Naive thymus-derived CD8-positive, alpha-beta T cell (primary cell): ENCODE measurements around the gene ZIC3. TPM values are rescaled to one million over a fixed set of nuclear protein-coding genes. Genes with fewer than 3 reads are reported as not detected.

ENCODE experiments used
- ATAC-seq, 2 donors: fragments of 150-1000 bp; cut with Tn5 transposase in 1 of 2; sonication (Bioruptor Pico), chemical (Tn5 transposase) in 1 of 2; 1 replicate in 1 of 2; 2 replicates in 1 of 2; pipeline ENCODE4 v1.10.0; 2021; ENCODE audit warnings: mild to moderate bottlenecking in 2 of 2, moderate library complexity in 2 of 2
- POLR2A ChIA-PET: fragments of 350-600 bp; sonication (Branson Sonifier 250); formaldehyde crosslinking; loops from one replicate; lab custom pipeline; 2021; ENCODE audit warnings: antibody characterized with exemption; lab: Charles Lee
- DNase-seq, 10 donors: peaks; one replicate each; pipeline versions ENCODE4 v3.0.0 to v3.0.0-alpha.2; 2020 to 2022
- H3K27ac Mint-ChIP-seq, 10 donors: one replicate each; pipeline ENCODE4 v1.8.0; 2020 to 2022; ENCODE audit warnings: mild to moderate bottlenecking in 10 of 10, mixed read lengths in 10 of 10, moderate library complexity in 4 of 10, inconsistent platforms in 1 of 10
- H3K27me3 Mint-ChIP-seq, 5 donors: one replicate each; pipeline ENCODE4 v1.8.0; 2021 to 2022; ENCODE audit warnings: mixed read lengths in 5 of 5
- H3K36me3 Mint-ChIP-seq, 3 donors: one replicate each; pipeline ENCODE4 v1.8.0; 2020 to 2022; ENCODE audit warnings: mixed read lengths in 3 of 3, mild to moderate bottlenecking in 2 of 3, inconsistent platforms in 1 of 3
- H3K4me1 Mint-ChIP-seq, 4 donors: one replicate each; pipeline ENCODE4 v1.8.0; 2021 to 2022; ENCODE audit warnings: mixed read lengths in 4 of 4
- H3K4me3 Mint-ChIP-seq, 10 donors: one replicate each; pipeline ENCODE4 v1.8.0; 2020 to 2022; ENCODE audit warnings: mild to moderate bottlenecking in 10 of 10, mixed read lengths in 10 of 10, moderate library complexity in 6 of 10, inconsistent platforms in 1 of 10
- H3K9me3 Mint-ChIP-seq, 9 donors: one replicate each; pipeline ENCODE4 v1.8.0; 2020 to 2022; ENCODE audit warnings: mixed read lengths in 9 of 9, mild to moderate bottlenecking in 3 of 9, inconsistent platforms in 1 of 9, moderate library complexity in 1 of 9
- polyA plus RNA-seq, 3 donors: library from polyadenylated mRNA; unstranded; fragments of 300-500 nt; fragmentation: Illumina TruSeq; gene quantifications; one replicate each; pipeline ENCODE4 v1.2.3, GENCODE V29; 2021
- total RNA-seq, 8 experiments: library from RNA in 2 of 8; stranded (reverse) in 2 of 8; gene quantifications; one replicate each; pipeline ENCODE4 v1.2.3 and lab custom pipeline; 2021 to 2026

Gene ZIC3
- total and polyA plus RNA-seq, 5 experiments from 2014 or later, result not detected

- Mint-ChIP-seq H3K4me3 (peak overlapping the region in 3 of 10 donors; percentile 31 to 43 (median 41)), H3K36me3 (no peaks in the 10 kb centered on the region), H3K27me3 (peaks cover 25 to 64% (median 37%) of the 10 kb centered on the region in 5 donors), H3K4me1 (peaks cover 12 to 29% (median 22%) of the 10 kb centered on the region in 4 donors), H3K9me3 (peaks cover 0 to 10% (median 0%) of the 10 kb centered on the region in 9 donors), H3K27ac (no peak overlapping the region)
- DNase-seq, result no peak
- POLR2A ChIA-PET, result no interaction called here
- peak in 1 of 2 donors; percentile 42 for ATAC-seq
Measured at GRCh38 chrX:137563681-137564651, 2.0 kb upstream of the ZIC3 start.

- H3K36me3 Mint-ChIP-seq, result peaks cover 0 to 3% (median 0%) of the 10 kb centered on the region in 3 donors
- ATAC-seq (no peak), DNase-seq (no peak)
- peaks cover 12 to 29% (median 22%) of the 10 kb centered on the region in 4 donors for H3K4me1 Mint-ChIP-seq
- POLR2A ChIA-PET, result no interaction called here
- H3K9me3 Mint-ChIP-seq, result peaks cover 0 to 10% (median 0%) of the 10 kb centered on the region in 9 donors
- H3K4me3 Mint-ChIP-seq, result peak overlapping the region in 9 of 10 donors; percentile 15 to 80 (median 66)
- H3K27me3 Mint-ChIP-seq, result peaks cover 29 to 71% (median 47%) of the 10 kb centered on the region in 5 donors
- H3K27ac Mint-ChIP-seq, result peak overlapping the region in 1 of 10 donors; percentile 25
Measured at GRCh38 chrX:137565318-137565904, 516 bp upstream of the ZIC3 start.

- peaks cover 27 to 69% (median 46%) of the 10 kb centered on the region in 5 donors for H3K27me3 Mint-ChIP-seq
- no peak for ATAC-seq
- H3K4me3 Mint-ChIP-seq, result peak overlapping the region; percentile 59 to 86 (median 80)
- peaks cover 0 to 4% (median 0%) of the 10 kb centered on the region in 3 donors for H3K36me3 Mint-ChIP-seq
- peaks cover 0 to 10% (median 0%) of the 10 kb centered on the region in 9 donors for H3K9me3 Mint-ChIP-seq
- H3K4me1 Mint-ChIP-seq, result peaks cover 12 to 29% (median 22%) of the 10 kb centered on the region in 4 donors
- POLR2A ChIA-PET, result no interaction called here
- H3K27ac Mint-ChIP-seq, result no peak overlapping the region
- peak in 1 of 10 donors; percentile 5 for DNase-seq
Measured at GRCh38 chrX:137566746-137567679, 1.1 kb downstream of the ZIC3 start.

GRCh38 chrX:137567682-137568232 is 1.8 kb downstream of the ZIC3 start:
- POLR2A ChIA-PET, result no interaction called here
- Mint-ChIP-seq H3K27ac (no peak overlapping the region), H3K4me1 (peaks cover 12 to 29% (median 22%) of the 10 kb centered on the region in 4 donors), H3K27me3 (peaks cover 29 to 74% (median 46%) of the 10 kb centered on the region in 5 donors), H3K4me3 (peak overlapping the region; percentile 57 to 86 (median 80)), H3K9me3 (peaks cover 0 to 12% (median 0%) of the 10 kb centered on the region in 9 donors), H3K36me3 (peaks cover 0 to 4% (median 0%) of the 10 kb centered on the region in 3 donors)
- ATAC-seq (no peak), DNase-seq (no peak)

GRCh38 chrX:137568741-137569469 is 3.0 kb downstream of the ZIC3 start:
- Mint-ChIP-seq H3K4me1 (peaks cover 10 to 25% (median 21%) of the 10 kb centered on the region in 4 donors), H3K4me3 (peak overlapping the region; percentile 4 to 80 (median 55)), H3K9me3 (peaks cover 0 to 13% (median 0%) of the 10 kb centered on the region in 9 donors), H3K27ac (peak overlapping the region in 1 of 10 donors; percentile 51), H3K36me3 (peaks cover 0 to 4% (median 0%) of the 10 kb centered on the region in 3 donors), H3K27me3 (peaks cover 29 to 74% (median 47%) of the 10 kb centered on the region in 5 donors)
- DNase-seq (no peak), ATAC-seq (no peak)
- POLR2A ChIA-PET, result no interaction called here

- Mint-ChIP-seq H3K4me1 (peaks cover 8 to 23% (median 19%) of the 10 kb centered on the region in 4 donors), H3K4me3 (peak overlapping the region in 5 of 10 donors; percentile 4 to 53 (median 23)), H3K9me3 (peaks cover 0 to 13% (median 0%) of the 10 kb centered on the region in 9 donors), H3K27me3 (peaks cover 29 to 69% (median 44%) of the 10 kb centered on the region in 5 donors), H3K27ac (no peak overlapping the region), H3K36me3 (peaks cover 0 to 4% (median 0%) of the 10 kb centered on the region in 3 donors)
- no peak for ATAC-seq
- POLR2A ChIA-PET, result no interaction called here
- DNase-seq, result no peak
Measured at GRCh38 chrX:137569470-137569891, 3.6 kb downstream of the ZIC3 start.

- ATAC-seq, result no peak
- Mint-ChIP-seq H3K9me3 (peaks cover 0 to 13% (median 0%) of the 10 kb centered on the region in 9 donors), H3K27ac (no peak overlapping the region), H3K4me1 (peaks cover 0 to 4% (median 0%) of the 10 kb centered on the region in 4 donors), H3K36me3 (peaks cover 0 to 4% (median 0%) of the 10 kb centered on the region in 3 donors), H3K4me3 (peak overlapping the region in 1 of 10 donors; percentile 7), H3K27me3 (peaks cover 17 to 56% (median 38%) of the 10 kb centered on the region in 5 donors)
- POLR2A ChIA-PET, result no interaction called here
- DNase-seq, result no peak
Measured at GRCh38 chrX:137573324-137574101, 7.6 kb downstream of the ZIC3 start.

GRCh38 chrX:137574102-137574783 is 8.3 kb downstream of the ZIC3 start:
- H3K27ac Mint-ChIP-seq, result no peak overlapping the region
- peaks cover 0 to 11% (median 0%) of the 10 kb centered on the region in 9 donors for H3K9me3 Mint-ChIP-seq
- no peaks in the 10 kb centered on the region for H3K4me1 Mint-ChIP-seq
- ATAC-seq (no peak), DNase-seq (no peak)
- peaks cover 17 to 52% (median 36%) of the 10 kb centered on the region in 5 donors for H3K27me3 Mint-ChIP-seq
- no peak overlapping the region for H3K4me3 Mint-ChIP-seq
- peaks cover 0 to 4% (median 0%) of the 10 kb centered on the region in 3 donors for H3K36me3 Mint-ChIP-seq
- POLR2A ChIA-PET, result no interaction called here

GRCh38 chrX:137574784-137575293 is 8.9 kb downstream of the ZIC3 start:
- H3K4me3 Mint-ChIP-seq, result peak overlapping the region in 3 of 10 donors; percentile 7 to 27 (median 12)
- H3K4me1 Mint-ChIP-seq, result no peaks in the 10 kb centered on the region
- ATAC-seq (no peak), DNase-seq (no peak)
- POLR2A ChIA-PET, result no interaction called here
- peaks cover 15 to 50% (median 35%) of the 10 kb centered on the region in 5 donors for H3K27me3 Mint-ChIP-seq
- peaks cover 0 to 4% (median 0%) of the 10 kb centered on the region in 3 donors for H3K36me3 Mint-ChIP-seq
- H3K27ac Mint-ChIP-seq, result no peak overlapping the region
- peaks cover 0 to 11% (median 0%) of the 10 kb centered on the region in 9 donors for H3K9me3 Mint-ChIP-seq
